Measurements from ENCODE around the gene C21orf58.
A peak's percentile ranks its signal among the peaks of the same experiment; 100 is the strongest.

Gene C21orf58

DNA sequence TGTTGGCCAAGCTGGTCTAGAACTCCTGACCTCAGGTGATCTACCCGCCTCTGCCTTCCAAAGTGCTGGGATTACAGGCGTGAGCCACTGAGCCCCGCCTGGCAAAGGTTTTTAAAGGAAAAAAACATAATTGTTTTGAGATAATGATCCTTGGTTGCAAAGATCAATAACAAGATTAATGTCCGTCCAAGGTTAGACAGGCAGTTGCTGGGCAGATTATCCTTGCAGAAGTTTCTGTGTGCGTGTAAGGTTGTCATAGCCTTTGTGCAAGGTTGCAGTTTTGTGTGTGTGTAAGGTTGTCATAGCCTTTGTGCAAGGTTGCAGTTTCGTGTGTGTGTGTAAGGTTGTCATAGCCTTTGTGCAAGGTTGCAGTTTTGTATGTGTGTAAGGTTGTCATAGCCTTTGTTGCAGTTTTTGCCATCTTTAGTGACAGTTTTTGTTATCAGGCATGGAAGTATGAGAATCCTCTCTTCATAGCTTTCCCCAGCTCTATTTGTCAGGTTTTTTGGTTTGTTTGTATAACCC is 34.0 kb downstream of the C21orf58 start:
- TF ChIP-seq, protein P1, sequence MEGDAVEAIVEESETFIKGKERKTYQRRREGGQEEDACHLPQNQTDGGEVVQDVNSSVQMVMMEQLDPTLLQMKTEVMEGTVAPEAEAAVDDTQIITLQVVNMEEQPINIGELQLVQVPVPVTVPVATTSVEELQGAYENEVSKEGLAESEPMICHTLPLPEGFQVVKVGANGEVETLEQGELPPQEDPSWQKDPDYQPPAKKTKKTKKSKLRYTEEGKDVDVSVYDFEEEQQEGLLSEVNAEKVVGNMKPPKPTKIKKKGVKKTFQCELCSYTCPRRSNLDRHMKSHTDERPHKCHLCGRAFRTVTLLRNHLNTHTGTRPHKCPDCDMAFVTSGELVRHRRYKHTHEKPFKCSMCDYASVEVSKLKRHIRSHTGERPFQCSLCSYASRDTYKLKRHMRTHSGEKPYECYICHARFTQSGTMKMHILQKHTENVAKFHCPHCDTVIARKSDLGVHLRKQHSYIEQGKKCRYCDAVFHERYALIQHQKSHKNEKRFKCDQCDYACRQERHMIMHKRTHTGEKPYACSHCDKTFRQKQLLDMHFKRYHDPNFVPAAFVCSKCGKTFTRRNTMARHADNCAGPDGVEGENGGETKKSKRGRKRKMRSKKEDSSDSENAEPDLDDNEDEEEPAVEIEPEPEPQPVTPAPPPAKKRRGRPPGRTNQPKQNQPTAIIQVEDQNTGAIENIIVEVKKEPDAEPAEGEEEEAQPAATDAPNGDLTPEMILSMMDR (IDR thresholded peaks at IDR 0.05), result no peak
- no peak overlapping the region for H3K27ac ChIP-seq
- no peak overlapping the region for H3K4me2 ChIP-seq (ENCODE audit: low read length)
- no peaks in the 10 kb centered on the region for H3K27me3 ChIP-seq (ENCODE audit: control insufficient read depth, insufficient read depth, low read length)
- no peak overlapping the region for H3K4me3 ChIP-seq (ENCODE audit: low read depth, low read length)
- H3K9me3 ChIP-seq (ENCODE audit: control insufficient read depth, low read length), result no peaks in the 10 kb centered on the region
- no peak overlapping the region for H2AFZ ChIP-seq
- peaks cover 3% of the 10 kb centered on the region for H3K4me1 ChIP-seq
- no peaks in the 10 kb centered on the region for H3K36me3 ChIP-seq (ENCODE audit: control insufficient read depth, insufficient read depth, low read length)
- no peak overlapping the region for H3K9ac ChIP-seq
- H3K79me2 ChIP-seq, result no peaks in the 10 kb centered on the region

DNA sequence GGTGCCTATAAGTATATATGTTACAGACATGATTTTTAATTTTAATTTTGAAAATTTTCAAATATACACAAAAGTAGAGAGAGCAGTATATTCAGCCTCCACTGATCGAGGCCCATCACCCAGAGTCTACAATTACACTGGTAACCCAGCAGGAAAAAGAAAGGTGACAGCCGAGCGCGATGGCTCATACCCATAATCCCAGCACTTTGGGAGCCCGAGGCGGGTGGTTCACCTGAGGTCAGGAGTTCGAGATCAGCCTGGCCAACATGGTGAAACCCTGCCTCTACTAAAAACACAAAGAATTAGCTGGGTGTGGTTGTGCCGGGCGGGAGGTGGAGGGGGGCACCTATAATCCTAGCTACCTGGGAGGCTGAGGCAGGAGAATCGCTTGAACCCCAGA is 36.1 kb downstream of the C21orf58 start:
- Histone ChIP-seq H3K4me1 (peaks cover 3% of the 10 kb centered on the region), H3K4me2 (ENCODE audit: low read length) (no peak overlapping the region), H3K27me3 (ENCODE audit: control insufficient read depth, insufficient read depth, low read length) (no peaks in the 10 kb centered on the region), H3K4me3 (ENCODE audit: low read depth, low read length) (no peak overlapping the region), H2AFZ (no peak overlapping the region), H3K36me3 (ENCODE audit: control insufficient read depth, insufficient read depth, low read length) (no peaks in the 10 kb centered on the region), H3K9me3 (ENCODE audit: control insufficient read depth, low read length) (no peaks in the 10 kb centered on the region), H3K79me2 (no peaks in the 10 kb centered on the region), H3K27ac (no peak overlapping the region), H3K9ac (no peak overlapping the region)
- TF ChIP-seq, protein P1 (IDR thresholded peaks at IDR 0.05), result no peak

DNA sequence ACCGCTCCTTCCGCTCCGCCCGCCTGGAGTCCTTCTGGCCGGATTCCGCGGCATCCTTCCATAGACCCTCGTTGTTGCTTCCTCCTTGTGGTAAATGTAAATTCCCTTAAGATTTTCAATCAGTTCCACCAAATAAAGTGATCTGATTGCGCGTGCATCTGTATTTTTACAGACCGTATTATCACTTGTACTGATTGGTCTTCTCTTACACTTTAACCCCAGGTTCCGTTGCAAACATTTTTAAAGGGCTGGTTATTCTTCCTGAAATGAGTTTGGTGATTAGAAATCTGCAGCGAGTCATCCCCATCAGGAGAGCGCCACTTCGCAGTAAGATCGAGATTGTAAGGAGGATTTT is 37.0 kb downstream of the C21orf58 start:
- no peaks in the 10 kb centered on the region for H3K9me3 ChIP-seq (ENCODE audit: control insufficient read depth, low read length)
- no peaks in the 10 kb centered on the region for H3K36me3 ChIP-seq (ENCODE audit: control insufficient read depth, insufficient read depth, low read length)
- H2AFZ ChIP-seq, result peak overlapping the region; percentile 82
- peaks cover 2% of the 10 kb centered on the region for H3K79me2 ChIP-seq
- H3K4me3 ChIP-seq (ENCODE audit: low read depth, low read length), result peak overlapping the region; percentile 88
- H3K9ac ChIP-seq, result no peak overlapping the region
- peak overlapping the region; percentile 84 for H3K27ac ChIP-seq
- TF ChIP-seq, protein P1 (IDR thresholded peaks at IDR 0.05), result no peak
- peaks cover 3% of the 10 kb centered on the region for H3K4me1 ChIP-seq
- H3K4me2 ChIP-seq (ENCODE audit: low read length), result peak overlapping the region; percentile 85
- H3K27me3 ChIP-seq (ENCODE audit: control insufficient read depth, insufficient read depth, low read length), result no peaks in the 10 kb centered on the region

DNA sequence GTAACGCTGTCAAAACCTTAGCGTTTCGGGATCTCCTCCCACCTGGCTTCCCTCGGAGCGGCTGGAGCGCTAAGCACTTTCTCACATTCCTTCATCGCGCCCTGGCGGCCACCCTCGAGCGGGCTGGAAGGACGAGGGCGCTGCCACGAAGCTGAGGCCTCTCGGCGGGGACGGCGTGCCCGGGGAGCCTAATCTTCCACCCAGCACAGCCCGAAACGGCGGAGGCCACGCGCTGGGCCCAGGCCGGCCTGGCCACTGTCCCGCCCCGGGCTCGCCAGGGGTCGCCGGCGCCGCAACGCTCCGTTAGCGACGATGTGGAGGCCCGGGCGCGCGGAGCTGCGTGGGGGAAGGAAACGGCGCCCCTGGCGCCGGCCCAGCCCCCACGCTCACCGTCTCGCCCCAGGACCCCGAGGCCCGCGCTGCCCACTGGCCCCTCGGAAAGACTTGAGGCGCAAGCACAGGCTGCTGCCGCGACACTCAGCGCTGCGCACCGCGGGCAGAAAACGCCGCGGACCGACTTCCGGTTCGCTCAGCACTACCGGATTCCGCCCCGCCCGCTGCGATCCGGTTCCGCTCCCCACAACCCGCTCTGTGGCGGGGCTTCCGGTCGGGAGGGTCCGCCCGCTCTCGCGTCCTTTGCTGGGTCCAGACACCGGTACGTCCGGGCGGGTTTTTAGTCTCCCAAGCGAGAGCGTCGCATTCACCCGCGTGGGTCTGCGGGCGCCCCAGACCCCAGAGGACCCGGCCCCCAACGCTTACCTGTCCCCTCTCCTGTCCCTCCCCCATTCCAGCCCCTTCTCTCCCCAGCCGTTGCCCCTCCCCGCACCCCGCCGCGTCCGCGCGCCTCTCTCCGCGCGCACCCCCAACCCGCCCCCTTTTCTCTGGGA is 37.7 kb downstream of the C21orf58 start, which contains the start of gene YBEY:
Gene YBEY (plus strand): TSS at position 582 of the 887 bp plus-strand sequence. CDS start 572 bp downstream, outside the sequence.
- Histone ChIP-seq H3K9ac (peak within 1 kb of the TSS; percentile 28), H3K4me1 (peaks cover 3% of the 10 kb centered on the region), H3K27ac (peak within 1 kb of the TSS; percentile 84), H3K9me3 (ENCODE audit: control insufficient read depth, low read length) (no peaks in the 10 kb centered on the region), H3K4me2 (ENCODE audit: low read length) (peak within 1 kb of the TSS; percentile 85), H3K4me3 (ENCODE audit: low read depth, low read length) (peak within 1 kb of the TSS; percentile 88), H3K79me2 (peaks cover 3% of the 10 kb centered on the region), H3K27me3 (ENCODE audit: control insufficient read depth, insufficient read depth, low read length) (no peaks in the 10 kb centered on the region), H3K36me3 (ENCODE audit: control insufficient read depth, insufficient read depth, low read length) (no peaks in the 10 kb centered on the region), H2AFZ (peak within 1 kb of the TSS; percentile 82)
- TF ChIP-seq, protein P1 (IDR thresholded peaks at IDR 0.05), result no peak

All from parathyroid adenoma (tissue), 2 donors.